ENCODE measurements around the gene ABCC10.
"Not testable (repeated sequence)": the region's sequence is repeated elsewhere in the genome, so short reads cannot be mapped to it uniquely, and the experiment has no call there.

Gene ABCC10

GRCh38 chr6:43412541-43412940, 14.8 kb upstream of the ABCC10 start:
- no peak for DNase-seq (ENCODE audit: low read depth)

GRCh38 chr6:43413002-43413401, 14.3 kb upstream of the ABCC10 start:
- DNase-seq (ENCODE audit: low read depth), result no peak

GRCh38 chr6:43415275-43415674, 12.1 kb upstream of the ABCC10 start:
- not testable (repeated sequence) for DNase-seq (ENCODE audit: low read depth)

- no peak for DNase-seq (ENCODE audit: low read depth)
Measured at GRCh38 chr6:43416935-43417334, 10.4 kb upstream of the ABCC10 start.

- no peak for DNase-seq (ENCODE audit: low read depth)
Measured at GRCh38 chr6:43420012-43420709, 7.2 kb upstream of the ABCC10 start.

- DNase-seq (ENCODE audit: low read depth), result no peak
Measured at GRCh38 chr6:43421831-43422230, 5.5 kb upstream of the ABCC10 start.

GRCh38 chr6:43425083-43425482, 2.3 kb upstream of the ABCC10 start:
- not testable (repeated sequence) for DNase-seq (ENCODE audit: low read depth)

- DNase-seq (ENCODE audit: low read depth), result no peak
Measured at GRCh38 chr6:43426928-43427405, 374 bp upstream of the ABCC10 start.

GRCh38 chr6:43428112-43428570, 800 bp downstream of the ABCC10 start:
- DNase-seq (ENCODE audit: low read depth), result no peak

- DNase-seq (ENCODE audit: low read depth), result no peak
Measured at GRCh38 chr6:43428874-43429273, 1.5 kb downstream of the ABCC10 start.

- DNase-seq (ENCODE audit: low read depth), result no peak
Measured at GRCh38 chr6:43432009-43432945, 4.9 kb downstream of the ABCC10 start.

- no peak for DNase-seq (ENCODE audit: low read depth)
Measured at GRCh38 chr6:43433148-43433547, 5.8 kb downstream of the ABCC10 start.

- no peak for DNase-seq (ENCODE audit: low read depth)
Measured at GRCh38 chr6:43434001-43434840, 6.9 kb downstream of the ABCC10 start.

- DNase-seq (ENCODE audit: low read depth), result no peak
Measured at GRCh38 chr6:43434943-43435342, 7.6 kb downstream of the ABCC10 start.

- no peak for DNase-seq (ENCODE audit: low read depth)
Measured at GRCh38 chr6:43435682-43436437, 8.5 kb downstream of the ABCC10 start.

GRCh38 chr6:43436577-43437282, 9.4 kb downstream of the ABCC10 start:
- peak; percentile 86 for DNase-seq (ENCODE audit: low read depth)

- DNase-seq (ENCODE audit: low read depth), result no peak
Measured at GRCh38 chr6:43437700-43438099, 10.4 kb downstream of the ABCC10 start.

- DNase-seq (ENCODE audit: low read depth), result no peak
Measured at GRCh38 chr6:43442935-43443334, 15.6 kb downstream of the ABCC10 start.

GRCh38 chr6:43444036-43444435, 16.7 kb downstream of the ABCC10 start:
- DNase-seq (ENCODE audit: low read depth), result no peak

- DNase-seq (ENCODE audit: low read depth), result no peak
Measured at GRCh38 chr6:43444582-43444981, 17.2 kb downstream of the ABCC10 start.

GRCh38 chr6:43445576-43445975, 18.2 kb downstream of the ABCC10 start:
- DNase-seq (ENCODE audit: low read depth), result no peak
